Activated naive CD4-positive, alpha-beta T cell (primary cell): ENCODE measurements around the gene EPX.
A peak's percentile ranks its signal among the peaks of the same experiment; 100 is the strongest.

ENCODE experiments used
- DNase-seq, 4 experiments: peaks; one replicate each; lab custom pipeline; 2025; lab: John Stamatoyannopoulos, UW

Gene EPX

DNA sequence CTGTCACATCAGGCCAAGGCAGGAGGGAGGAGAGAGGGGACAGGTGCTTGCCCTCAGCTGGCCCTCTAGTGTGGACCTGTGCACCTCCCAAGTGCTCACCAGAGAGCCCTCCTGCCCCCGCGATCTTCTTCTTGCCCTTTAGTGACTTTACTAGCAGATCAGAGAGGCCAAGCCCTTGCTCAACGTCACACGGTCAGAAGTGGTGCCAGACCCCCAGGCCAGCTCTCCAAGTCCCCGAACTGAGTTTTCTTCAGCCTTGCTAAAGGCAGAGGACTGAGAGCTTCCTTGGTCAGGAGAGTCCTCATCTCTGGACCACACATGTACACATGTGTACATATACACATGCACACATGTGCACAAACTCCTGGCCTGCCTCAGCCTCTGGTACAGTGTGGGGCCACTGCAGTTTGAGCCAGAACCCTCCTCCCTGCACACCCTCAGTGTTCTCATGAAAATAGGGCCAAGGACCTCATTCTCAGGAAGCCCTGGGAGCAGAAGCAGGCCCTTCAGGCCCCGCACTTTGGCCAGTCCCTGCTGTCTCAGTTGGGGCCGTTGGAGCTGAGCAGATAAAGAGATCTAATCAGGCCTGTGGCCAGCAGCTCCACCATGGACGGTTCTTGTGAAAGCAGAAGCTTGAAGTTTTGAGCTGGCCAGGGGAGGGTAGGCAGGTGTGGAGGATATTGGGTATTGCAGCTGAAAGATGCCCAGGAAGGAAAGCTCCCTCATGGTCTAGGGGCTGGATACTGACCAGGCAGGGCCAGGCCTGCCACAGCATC lies 7.4 kb upstream of the EPX start:
- no peak for DNase-seq

DNA sequence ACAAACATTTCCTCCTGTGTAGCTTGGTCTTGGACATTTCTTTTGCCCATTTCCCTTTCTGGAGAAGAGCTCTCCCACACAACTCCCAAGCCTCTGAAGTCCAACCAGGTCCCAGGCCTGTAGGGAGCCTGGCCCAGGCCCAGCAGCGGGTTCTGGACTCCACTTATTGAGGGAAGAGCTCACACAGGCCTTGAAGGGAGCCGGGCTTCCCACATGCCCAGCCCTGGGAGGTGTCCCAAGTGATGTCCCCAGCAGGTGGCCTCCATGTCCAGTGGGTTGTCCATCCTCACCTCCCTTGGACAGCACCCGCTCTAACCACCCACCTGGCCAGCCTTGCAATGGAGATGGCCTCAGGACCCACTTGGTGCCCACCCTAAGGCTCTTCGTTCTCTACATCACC lies 5.9 kb upstream of the EPX start:
- no peak for DNase-seq

DNA sequence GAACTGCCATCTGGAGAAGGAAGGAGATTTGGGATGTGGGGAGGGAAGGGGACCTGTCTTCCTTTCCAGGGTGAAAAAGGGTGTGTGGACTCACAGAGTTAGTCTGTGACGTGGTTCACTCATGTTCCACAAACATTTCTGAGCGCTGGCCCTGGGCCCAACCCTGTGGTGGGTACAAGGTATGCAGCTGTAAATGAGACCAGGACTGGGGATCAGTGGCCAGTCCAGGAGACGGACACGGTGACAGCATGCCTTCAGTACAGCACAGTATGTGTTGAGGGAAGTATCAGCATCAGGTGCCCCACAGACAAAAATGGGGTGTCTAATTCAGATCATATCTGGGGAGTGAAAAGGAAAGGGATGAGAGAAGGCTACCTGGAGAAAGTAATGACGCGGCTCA lies 5.5 kb upstream of the EPX start:
- no peak for DNase-seq

DNA sequence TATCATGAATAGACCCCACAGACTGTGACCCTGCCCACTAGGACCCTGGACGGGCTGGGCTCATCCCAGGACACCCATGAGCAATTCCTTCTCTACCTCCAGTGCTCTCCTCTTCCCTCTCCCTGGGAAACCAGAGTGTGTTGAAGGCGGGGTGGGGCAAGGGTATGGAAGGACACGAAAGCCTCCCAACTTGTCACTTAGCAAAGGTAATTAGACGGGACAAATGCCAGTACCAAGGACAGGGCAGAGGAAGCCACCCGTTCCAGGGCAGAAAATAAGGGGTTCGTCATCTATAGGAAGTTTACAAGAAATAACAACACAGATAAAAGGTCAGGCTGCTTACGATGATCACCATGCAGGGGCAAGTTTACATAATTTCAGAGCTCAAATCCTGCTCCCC lies 4.9 kb upstream of the EPX start:
- no peak for DNase-seq

DNA sequence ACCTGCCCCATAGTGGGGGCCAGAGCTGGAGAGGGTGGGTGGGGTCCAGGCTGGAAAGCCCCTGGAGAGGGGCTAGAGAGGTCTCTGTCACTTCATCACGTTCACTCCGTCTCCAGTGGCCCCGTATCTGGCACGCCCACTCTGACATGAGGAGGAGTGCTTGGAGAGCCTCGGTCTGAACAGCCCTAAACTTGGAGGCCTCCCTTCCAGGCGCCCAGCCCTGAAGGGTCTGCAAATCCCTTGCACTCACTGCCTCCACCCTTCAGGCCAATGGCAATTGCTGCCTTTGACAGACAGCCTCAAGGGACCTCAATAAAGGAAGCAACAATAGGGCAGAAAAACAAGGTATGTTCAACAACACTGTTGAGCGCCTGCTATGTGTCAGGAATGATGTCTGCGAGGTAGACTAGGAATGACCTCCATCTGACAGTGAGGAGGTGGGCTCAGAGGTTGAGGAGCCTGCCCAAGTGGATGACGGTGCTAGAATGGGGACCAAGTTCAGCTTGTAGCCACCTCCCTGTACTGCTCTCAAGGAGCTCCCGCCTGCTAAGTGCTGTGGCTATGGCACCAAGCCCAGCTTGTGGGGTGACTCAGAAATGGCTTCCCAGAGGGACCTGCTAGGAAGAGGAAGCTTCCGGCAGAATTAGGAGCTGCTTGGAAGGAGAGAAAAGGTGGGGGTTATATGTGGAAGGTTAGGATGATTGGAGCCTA lies 2.9 kb upstream of the EPX start:
- DNase-seq, result no peak

DNA sequence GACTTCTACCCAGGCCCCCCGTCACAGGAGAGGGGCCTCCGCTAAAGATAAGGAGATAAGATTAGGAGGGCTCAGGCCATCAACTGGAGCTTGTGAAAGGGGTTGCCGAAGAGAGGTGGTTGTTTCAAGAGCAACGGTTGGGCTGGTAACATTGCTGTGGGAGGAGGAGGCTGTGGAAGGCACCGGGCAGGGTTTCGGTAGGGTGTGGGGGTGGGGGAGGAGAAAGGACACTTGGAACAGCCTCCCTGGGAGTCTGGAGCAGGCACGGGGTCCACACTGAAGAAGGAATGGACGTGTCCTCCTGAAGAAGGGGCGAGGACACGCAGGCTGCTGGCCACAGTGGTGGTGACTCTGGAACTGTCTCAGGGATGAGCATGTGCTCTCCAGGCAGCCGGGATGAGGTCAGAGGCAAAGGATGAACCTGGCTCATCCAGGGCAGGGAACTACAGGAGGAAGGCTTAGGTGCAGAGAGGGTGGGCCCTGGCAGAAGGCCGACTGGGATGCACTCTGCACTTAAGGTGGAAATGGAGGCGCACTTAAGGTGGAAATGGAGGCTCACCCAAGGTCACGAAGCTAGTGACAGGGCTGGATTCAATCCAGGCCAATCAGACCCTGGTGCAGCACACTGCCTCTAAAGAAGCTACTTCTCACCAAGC lies 1.2 kb upstream of the EPX start:
- DNase-seq, result no peak

DNA sequence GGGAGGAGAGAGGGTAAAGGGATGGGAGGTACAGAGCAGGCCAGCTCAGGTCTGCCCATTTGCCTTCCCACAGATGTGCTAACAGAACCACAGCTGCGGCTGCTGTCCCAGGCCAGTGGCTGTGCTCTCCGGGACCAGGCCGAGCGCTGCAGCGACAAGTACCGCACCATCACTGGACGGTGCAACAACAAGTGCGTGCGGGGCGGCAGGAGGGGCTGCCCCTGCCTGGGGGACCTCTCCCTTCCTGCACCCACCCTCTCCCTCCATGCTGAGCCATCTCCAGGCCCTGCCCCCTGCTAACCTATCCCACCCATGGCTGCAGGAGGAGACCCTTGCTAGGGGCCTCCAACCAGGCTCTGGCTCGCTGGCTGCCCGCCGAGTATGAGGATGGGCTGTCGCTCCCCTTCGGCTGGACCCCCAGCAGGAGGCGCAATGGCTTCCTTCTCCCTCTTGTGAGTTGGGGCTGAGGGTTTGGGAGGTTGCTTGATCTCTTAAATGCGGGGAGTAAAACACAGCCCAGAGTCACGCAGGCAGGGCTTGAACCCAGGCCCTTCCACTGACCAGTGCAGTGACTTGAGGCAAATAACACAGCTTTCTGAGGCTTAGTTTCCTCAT lies 1.2 kb downstream of the EPX start:
- no peak for DNase-seq

DNA sequence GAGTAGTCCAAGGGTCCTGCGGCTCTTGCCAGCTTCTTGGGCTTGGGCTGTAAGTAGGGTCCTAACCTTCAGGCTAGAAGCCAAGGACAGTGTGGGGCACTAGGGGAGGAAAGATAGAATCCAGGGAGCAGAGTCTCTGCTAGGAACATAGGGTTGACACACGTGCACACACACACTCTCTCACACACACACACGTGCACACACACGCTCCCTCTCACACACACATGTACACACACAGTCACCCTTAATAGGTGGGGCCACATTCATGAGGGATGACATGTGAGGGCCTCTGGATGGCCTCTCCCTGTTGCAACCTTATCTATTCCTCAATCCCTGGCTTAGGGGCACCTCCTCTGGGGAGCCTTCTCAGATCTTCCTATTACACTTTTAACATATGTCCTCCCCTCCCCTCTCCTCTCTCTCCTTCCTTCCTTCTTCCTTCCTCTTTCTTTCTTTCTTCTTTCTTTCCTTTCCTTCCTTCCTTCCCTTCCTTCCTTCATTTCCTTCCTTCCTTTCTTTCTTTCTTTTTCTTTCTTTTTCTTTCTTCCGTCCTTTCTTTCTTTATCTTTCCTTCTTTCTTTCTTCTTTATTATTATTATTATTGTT lies 3.1 kb downstream of the EPX start:
- DNase-seq, result no peak

DNA sequence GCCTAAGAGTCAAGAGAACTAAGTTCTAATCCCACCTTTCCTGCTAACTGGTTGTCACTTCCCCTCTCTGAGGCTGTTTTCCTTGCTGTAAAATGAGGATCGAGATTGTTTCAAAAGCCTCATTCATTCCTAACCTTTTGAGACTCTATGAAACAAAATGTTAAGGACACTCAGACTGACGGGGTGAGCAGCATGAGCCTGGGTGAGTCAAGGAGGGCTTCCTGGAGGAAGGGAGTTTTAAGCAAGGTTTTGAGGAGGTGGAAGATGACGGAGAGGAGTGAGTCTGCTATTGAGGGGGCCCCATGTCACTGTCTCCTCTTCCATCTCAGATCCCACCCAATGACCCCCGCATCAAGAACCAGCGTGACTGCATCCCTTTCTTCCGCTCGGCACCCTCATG lies 4.1 kb downstream of the EPX start:
- no peak for DNase-seq

DNA sequence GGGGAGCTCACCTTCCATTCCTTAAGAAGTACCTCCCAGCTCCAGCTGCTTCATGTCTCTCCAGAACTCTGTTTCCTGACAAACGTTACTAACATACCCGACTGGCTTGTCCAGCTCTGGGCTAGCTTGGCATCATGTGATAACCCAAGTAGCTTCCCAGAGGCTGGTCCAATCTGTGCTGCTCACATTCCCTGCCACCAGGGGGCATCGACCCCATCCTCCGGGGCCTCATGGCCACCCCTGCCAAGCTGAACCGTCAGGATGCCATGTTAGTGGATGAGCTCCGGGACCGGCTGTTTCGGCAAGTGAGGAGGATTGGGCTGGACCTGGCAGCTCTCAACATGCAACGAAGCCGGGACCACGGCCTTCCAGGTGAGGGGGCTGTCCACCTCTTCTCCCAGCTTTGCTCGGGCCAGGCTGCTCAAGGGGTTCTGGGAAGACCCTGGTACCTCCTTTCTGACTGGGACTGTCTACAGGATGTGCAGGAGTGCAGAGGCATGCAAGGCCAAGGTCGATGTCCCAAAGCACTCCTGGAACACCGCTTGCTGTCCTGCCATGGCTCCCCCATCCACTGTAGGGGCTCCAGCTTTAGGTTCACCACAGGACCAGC lies 7.6 kb downstream of the EPX start:
- peak; percentile 10 to 47 (median 29) for DNase-seq

DNA sequence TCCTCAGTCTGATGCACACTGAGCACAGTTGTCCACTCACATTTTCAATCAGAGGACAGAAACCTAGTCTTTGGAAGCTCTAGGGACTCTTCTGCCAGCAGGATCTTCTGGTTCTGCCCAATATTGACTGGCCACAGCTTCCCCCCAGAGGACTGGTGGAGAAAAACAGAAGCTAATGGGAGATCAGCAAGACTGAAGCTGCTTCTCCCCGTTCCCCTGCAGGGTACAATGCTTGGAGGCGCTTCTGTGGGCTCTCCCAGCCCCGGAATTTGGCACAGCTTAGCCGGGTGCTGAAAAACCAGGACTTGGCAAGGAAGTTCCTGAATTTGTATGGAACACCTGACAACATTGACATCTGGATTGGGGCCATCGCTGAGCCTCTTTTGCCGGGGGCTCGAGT lies 10.3 kb downstream of the EPX start:
- DNase-seq, result no peak

DNA sequence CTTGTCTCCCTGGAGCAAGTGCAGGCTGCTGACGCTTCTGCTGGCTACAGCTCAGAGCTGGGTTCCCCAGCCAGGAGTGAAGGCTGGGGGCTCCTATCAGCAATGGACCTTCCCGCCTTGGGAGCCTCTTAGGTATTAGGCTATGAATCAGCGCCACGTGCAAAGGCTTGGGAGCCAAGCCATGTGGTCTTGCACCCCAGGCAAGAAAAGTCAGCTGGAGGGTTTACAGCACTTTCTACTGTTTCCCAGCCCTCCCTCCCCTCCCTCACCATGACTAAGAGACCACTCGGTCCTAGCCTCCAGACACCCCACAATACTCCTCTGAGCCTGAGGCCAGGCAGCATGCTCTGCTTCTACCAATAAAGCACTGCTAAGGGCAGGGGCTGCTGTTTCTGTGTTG lies 12.3 kb downstream of the EPX start:
- no peak for DNase-seq

DNA sequence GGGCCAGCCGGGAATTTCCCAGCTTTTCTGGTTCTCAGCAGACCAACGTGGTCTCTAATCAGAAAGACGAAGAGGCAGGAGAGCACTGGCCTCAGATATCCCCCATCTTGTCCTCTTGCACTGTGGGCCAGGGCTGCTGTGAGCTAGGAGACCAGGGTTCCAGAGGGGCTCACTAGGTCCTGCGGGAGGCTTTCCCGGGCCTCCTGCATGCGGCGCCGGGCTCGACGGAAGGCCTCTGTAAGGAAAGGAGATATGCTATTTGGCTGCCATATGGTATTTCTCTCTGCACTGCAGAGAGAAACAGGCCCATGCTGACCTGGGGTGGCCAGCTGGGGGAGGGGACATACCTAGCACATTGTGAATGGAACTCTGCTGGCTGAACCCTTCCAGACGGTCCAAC lies 13.4 kb downstream of the EPX start:
- no peak for DNase-seq

DNA sequence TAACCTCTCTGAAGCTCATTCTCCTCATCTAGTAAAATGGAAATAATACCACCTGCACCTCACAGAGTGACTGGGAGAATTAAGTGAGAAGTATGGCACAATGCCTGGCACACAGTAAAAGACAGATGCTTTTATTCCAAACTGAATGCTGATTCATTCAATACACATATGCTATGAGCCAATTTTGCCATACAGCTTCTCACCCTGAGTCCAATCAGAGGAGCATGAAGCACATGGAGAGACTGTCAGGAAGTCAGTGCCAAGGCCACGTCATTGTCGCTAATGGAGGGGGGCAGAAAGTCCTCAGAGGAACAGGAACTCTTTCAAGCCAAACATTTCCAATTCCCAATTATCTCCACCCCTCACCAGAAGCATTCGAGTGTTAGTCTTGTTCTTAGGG lies 14.9 kb downstream of the EPX start:
- no peak for DNase-seq

DNA sequence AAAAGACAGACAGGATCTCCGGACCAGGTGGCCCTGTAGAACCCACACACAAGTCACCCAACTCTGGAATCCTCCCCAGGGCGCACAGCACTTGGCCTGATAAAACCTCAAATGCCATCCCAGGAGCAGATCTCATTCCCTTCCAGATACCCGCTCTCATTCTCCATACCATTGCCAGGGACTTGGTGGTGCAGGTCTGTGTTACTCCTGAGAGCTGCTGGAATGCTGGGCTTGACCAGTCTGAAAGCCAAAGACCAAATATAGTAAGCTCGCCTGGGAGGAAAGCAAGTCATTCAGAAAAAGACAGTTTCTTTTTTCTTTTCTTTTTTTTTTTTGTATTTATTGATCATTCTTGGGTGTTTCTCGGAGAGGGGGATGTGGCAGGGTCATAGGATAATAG lies 15.8 kb downstream of the EPX start:
- DNase-seq, result no peak

DNA sequence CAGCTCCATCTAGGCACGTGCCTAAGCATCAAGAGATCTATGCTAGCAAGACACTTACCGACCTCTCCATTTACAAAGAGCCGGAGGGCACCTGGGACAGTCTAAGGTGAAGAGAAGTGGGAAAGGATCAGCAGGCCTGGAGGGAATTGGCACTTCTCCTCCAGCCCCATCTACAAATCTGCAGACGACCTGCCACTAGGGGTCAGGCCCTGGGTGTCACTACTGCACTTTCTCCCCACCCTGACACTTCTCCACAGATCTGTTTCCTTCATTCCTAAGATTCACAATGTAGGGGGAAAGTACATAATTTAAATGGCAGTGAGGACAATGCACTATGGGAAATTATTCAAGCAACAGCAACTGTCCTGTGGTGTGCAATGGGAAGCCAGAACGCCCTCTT lies 18.4 kb downstream of the EPX start:
- no peak for DNase-seq

DNA sequence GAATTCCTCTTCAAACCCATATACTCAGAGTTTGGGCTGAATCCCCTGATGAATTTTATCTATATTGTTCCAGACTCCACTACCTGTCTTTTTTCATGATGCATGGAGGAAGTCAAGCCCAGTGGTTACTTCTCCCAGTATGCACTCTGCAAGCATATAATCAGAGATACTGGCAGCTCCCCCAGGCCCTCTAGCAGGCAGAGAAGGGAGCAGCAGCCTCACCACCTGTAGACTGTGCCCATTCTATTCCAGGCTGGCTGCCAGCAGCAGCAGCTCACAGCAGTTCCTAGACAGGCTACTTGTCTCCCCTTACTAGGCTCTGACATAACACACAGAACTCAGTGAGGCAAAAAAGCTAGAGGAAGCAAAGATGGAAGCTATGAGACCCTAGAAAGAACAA lies 23.2 kb downstream of the EPX start:
- DNase-seq, result no peak

DNA sequence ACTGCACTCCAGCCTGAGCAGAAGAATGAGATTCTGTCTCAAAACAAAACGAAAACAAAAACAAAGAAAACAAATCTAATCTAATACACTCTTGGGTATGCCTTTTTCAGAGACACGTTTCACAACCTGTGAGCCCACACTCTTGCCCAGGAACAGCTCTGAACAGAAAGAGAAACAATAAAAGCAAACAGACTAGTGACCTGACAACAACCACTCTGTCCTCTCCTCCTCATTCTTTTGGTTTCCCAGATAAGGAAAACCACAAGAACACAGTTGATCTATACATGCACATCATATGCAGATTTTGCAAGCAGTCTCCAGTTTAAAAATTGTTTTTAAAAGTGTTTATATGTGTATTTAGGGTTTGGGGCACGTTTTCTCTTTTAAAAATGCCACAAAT lies 25.2 kb downstream of the EPX start:
- no peak for DNase-seq

DNA sequence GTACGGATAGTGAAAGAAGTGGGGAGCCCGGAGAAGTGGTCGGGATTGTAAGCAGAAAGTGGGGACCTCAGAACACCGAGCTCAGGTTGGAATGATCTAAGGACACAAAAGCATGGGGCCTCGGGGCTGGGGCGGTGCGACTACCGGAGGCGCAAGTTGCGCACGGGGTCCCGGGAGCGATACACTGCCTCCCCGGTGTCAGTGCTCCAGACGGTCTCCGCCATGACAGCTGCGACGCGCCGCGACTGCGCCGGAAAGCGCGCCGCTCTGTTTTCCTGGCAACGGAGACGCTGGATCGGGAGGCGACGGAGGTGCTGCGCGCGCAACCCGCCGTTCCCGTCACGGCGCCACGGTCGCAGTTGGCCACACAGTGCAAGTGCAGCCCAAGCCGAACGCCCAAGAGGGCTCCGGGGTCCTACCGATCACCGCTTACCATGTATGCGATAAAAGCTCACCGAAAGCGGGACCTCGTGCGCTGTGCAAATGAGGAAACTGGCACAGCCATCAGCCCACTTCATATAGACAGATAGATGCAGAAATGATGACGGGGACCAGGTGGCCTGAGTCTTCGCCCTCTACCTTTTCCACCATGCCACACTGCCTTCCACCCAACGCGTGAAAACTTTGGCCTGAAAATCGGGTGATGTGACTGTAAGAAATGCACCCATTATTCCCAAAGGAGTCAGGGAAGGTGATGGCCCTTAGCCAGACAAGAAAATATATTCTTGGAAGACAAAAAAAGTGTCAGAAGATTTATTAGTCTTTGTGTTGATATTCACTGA lies 26.7 kb downstream of the EPX start, which contains the start of gene MKS1:
TSS of gene MKS1 (minus strand) at position 249 of the 782 bp plus-strand sequence. CDS start at position 224, 25 bp downstream.
- DNase-seq, result peak; percentile 87 to 94 (median 91)

DNA sequence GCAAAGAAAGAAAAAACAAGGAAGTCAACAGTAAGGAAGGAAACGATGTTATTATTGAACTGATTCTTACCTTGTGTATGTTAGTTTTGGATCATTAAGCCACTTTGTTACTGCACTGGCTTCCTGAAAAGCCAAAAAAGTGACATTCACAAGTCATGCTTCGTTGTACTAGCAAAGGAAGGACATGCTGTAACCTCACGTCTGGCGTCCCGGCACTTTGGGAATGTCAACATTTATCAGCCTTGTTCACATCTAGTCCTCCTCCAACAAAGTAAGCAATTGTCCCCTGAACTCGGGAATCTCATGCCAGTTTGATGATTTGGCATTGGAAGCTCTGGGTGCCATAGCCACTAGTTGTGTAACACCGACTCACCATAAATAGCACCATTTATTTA lies 27.3 kb downstream of the EPX start:
- no peak for DNase-seq

DNA sequence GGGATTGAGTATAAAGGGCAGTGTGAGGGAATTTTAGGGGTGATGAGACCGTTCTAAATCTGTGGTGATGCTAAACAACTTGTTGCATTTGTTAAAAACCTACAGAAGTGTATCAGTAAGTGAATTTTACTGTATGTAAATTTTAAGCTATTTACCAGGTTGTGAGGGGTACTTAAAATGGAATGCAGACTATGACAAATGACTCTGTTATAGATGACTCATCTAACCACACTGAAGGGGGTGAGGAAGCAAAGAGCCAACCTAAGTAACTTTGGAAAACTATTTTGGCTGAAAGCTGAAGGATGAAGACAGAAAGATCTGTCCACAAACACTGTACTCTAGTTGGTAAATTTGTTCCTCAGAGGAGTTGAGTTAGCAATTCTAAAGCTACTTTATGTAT lies 31.8 kb downstream of the EPX start:
- no peak for DNase-seq
